H9 (cell line): ENCODE data around the gene PPIL3. TPM values are rescaled to one million over a fixed set of nuclear protein-coding genes. Genes with fewer than 3 reads are reported as not detected.

ENCODE experiments used
- DNase-seq: peaks from one replicate; pipeline ENCODE4 v3.0.0-alpha.2; 2017
- H2AFZ ChIP-seq: one replicate; pipeline ENCODE4 v1.6.1; 2013; ENCODE audit warnings: mild to moderate bottlenecking, low read length, control low read depth, moderate library complexity
- H2AK5ac ChIP-seq: 2 replicates; pipeline ENCODE4 v1.6.1; 2013; ENCODE audit warnings: low read length, control low read depth, mixed read lengths; ENCODE audit not compliant: insufficient read length
- H2BK120ac ChIP-seq: one replicate; pipeline ENCODE4 v1.6.1; 2013; ENCODE audit warnings: low read depth, mild to moderate bottlenecking, low read length, control low read depth, inconsistent platforms; ENCODE audit not compliant: poor library complexity, severe bottlenecking
- H2BK12ac ChIP-seq: 2 replicates; pipeline ENCODE4 v1.6.1; 2013; ENCODE audit warnings: low read length, control low read depth, mixed read lengths, low read depth; ENCODE audit not compliant: insufficient read length
- H2BK15ac ChIP-seq: 2 replicates; pipeline ENCODE4 v1.6.1; 2013; ENCODE audit warnings: low read depth, low read length, control low read depth
- H2BK20ac ChIP-seq: one replicate; pipeline ENCODE4 v1.6.1; 2013; ENCODE audit warnings: low read depth, mild to moderate bottlenecking, low read length, control low read depth, inconsistent platforms; ENCODE audit not compliant: poor library complexity, severe bottlenecking
- H2BK5ac ChIP-seq: 2 replicates; pipeline ENCODE4 v1.6.1; 2013; ENCODE audit warnings: low read length, control low read depth, mixed read lengths; ENCODE audit not compliant: insufficient read length
- H3K14ac ChIP-seq: 2 replicates; pipeline ENCODE4 v1.6.1; 2013; ENCODE audit warnings: low read length, control low read depth; ENCODE audit not compliant: insufficient read depth
- H3K18ac ChIP-seq: 2 replicates; pipeline ENCODE4 v1.6.1; 2013; ENCODE audit warnings: low read depth, mild to moderate bottlenecking, mixed read lengths, low read length, control low read depth; ENCODE audit not compliant: insufficient read length
- H3K23ac ChIP-seq: 2 replicates; pipeline ENCODE4 v1.6.1; 2013; ENCODE audit warnings: low read length, control low read depth, mixed read lengths, low read depth; ENCODE audit not compliant: insufficient read length
- H3K23me2 ChIP-seq: 2 replicates; pipeline ENCODE4 v1.6.1; 2013; ENCODE audit warnings: low read depth, mild to moderate bottlenecking, mixed read lengths, low read length, control low read depth; ENCODE audit not compliant: insufficient read length, poor library complexity, severe bottlenecking
- H3K27ac ChIP-seq: 2 replicates; pipeline ENCODE4 v1.5.1; 2013; ENCODE audit warnings: low read length, control low read depth, mixed read lengths, low read depth; ENCODE audit not compliant: insufficient read length
- H3K27me3 ChIP-seq: 2 replicates; pipeline ENCODE4 v1.6.1; 2013; ENCODE audit warnings: low read length, control low read depth, inconsistent platforms; ENCODE audit not compliant: insufficient read depth
- H3K4ac ChIP-seq: 2 replicates; pipeline ENCODE4 v1.6.1; 2013; ENCODE audit warnings: low read depth, mild to moderate bottlenecking, control low read depth, inconsistent platforms, low read length, moderate library complexity
- H3K4me1 ChIP-seq: 2 replicates; pipeline ENCODE4 v1.6.1; 2013; ENCODE audit warnings: low read length, control low read depth, inconsistent platforms; ENCODE audit not compliant: insufficient read depth
- H3K4me2 ChIP-seq: 2 replicates; pipeline ENCODE4 v1.6.1; 2013; ENCODE audit warnings: low read length, control low read depth, mixed read lengths; ENCODE audit not compliant: insufficient read length, insufficient read depth
- H3K56ac ChIP-seq: 2 replicates; pipeline ENCODE4 v1.6.1; 2013; ENCODE audit warnings: low read depth, mild to moderate bottlenecking, mixed read lengths, low read length, control low read depth; ENCODE audit not compliant: insufficient read length
- H3K79me1 ChIP-seq: 2 replicates; pipeline ENCODE4 v1.6.1; 2013; ENCODE audit warnings: low read depth, mild to moderate bottlenecking, moderate library complexity, low read length, control low read depth, inconsistent platforms; ENCODE audit not compliant: insufficient read depth, poor library complexity, severe bottlenecking
- H3K79me2 ChIP-seq: 2 replicates; pipeline ENCODE4 v1.6.1; 2013; ENCODE audit warnings: low read length, control low read depth, inconsistent platforms; ENCODE audit not compliant: insufficient read depth
- H3K9ac ChIP-seq: 2 replicates; pipeline ENCODE4 v1.6.1; 2013; ENCODE audit warnings: low read length, control low read depth, mixed read lengths; ENCODE audit not compliant: insufficient read length; ENCODE audit errors: extremely low read depth
- H3K9me3 ChIP-seq: one replicate; pipeline ENCODE4 v1.6.1; 2013; ENCODE audit warnings: low read depth, low read length, inconsistent platforms; ENCODE audit not compliant: control insufficient read depth
- H3T11ph ChIP-seq: one replicate; pipeline ENCODE4 v1.6.1; 2013; ENCODE audit warnings: mild to moderate bottlenecking, low read length, control low read depth, inconsistent platforms
- H4K20me1 ChIP-seq: one replicate; pipeline ENCODE4 v1.6.1; 2013; ENCODE audit not compliant: control insufficient read depth, insufficient read length, insufficient read depth
- H4K5ac ChIP-seq: 2 replicates; pipeline ENCODE4 v1.6.1; 2013; ENCODE audit warnings: low read depth, mild to moderate bottlenecking, mixed read lengths, low read length, control low read depth; ENCODE audit not compliant: insufficient read length
- H4K8ac ChIP-seq: replicated peaks from 2 replicates; pipeline ENCODE4 v1.6.1; 2013; ENCODE audit warnings: low read length, control low read depth, mixed read lengths, low read depth; ENCODE audit not compliant: insufficient read length
- H4K91ac ChIP-seq: 2 replicates; pipeline ENCODE4 v1.6.1; 2013; ENCODE audit warnings: low read depth, mild to moderate bottlenecking, moderate library complexity, mixed read lengths, low read length, control low read depth; ENCODE audit not compliant: insufficient read length
- H3K27ac Mint-ChIP-seq, 3 experiments: 2 replicates in 2 of 3; 3 replicates in 1 of 3; pipeline ENCODE4 v1.8.0; 2020 to 2021; ENCODE audit warnings: mixed read lengths in 3 of 3, mild to moderate bottlenecking in 1 of 3, moderate library complexity in 1 of 3
- H3K27me3 Mint-ChIP-seq: 2 replicates; pipeline ENCODE4 v1.8.0; 2021; ENCODE audit warnings: low read depth, mild to moderate bottlenecking, moderate library complexity, mixed read lengths
- H3K36me3 Mint-ChIP-seq, 3 experiments: 2 replicates in 2 of 3; 3 replicates in 1 of 3; pipeline ENCODE4 v1.8.0; 2020 to 2021; ENCODE audit warnings: low read depth in 3 of 3, mixed read lengths in 3 of 3; ENCODE audit not compliant: insufficient read depth in 1 of 3
- H3K4me1 Mint-ChIP-seq, 2 experiments: 2 replicates each; pipeline ENCODE4 v1.8.0; 2020; ENCODE audit warnings: mixed read lengths in 2 of 2
- H3K4me3 Mint-ChIP-seq, 2 experiments: 2 replicates in 1 of 2; 3 replicates in 1 of 2; pipeline ENCODE4 v1.8.0; 2020 to 2021; ENCODE audit warnings: mild to moderate bottlenecking in 2 of 2, mixed read lengths in 2 of 2, moderate library complexity in 1 of 2
- H3K9me3 Mint-ChIP-seq, 2 experiments: 2 replicates in 1 of 2; 3 replicates in 1 of 2; pipeline ENCODE4 v1.8.0; 2020; ENCODE audit warnings: mild to moderate bottlenecking in 2 of 2, mixed read lengths in 2 of 2, moderate library complexity in 1 of 2
- CTCF ChIP-seq: fragments of 200-600 bp; sonication (generic); conservative IDR thresholded peaks from 3 replicates; pipeline ENCODE4 v1.8.0; 2021; ENCODE audit warnings: antibody characterized with exemption, mild to moderate bottlenecking
- WGBS: extraction: QIAGEN DNeasy Blood & Tissue Kit; methylation state at CpG from one replicate; pipeline ENCODE4 v1.1.7; 2013; ENCODE audit warnings: missing lambda C conversion rate, low lambda C conversion rate, mixed read lengths; ENCODE audit not compliant: insufficient read length; ENCODE audit errors: extremely low coverage; 5-methylcytosine and 5-hydroxymethylcytosine counted together
- total RNA-seq: library from RNA; stranded (reverse); gene quantifications from 2 replicates; pipeline ENCODE4 v1.2.1, GENCODE V29; 2021

The PPIL3 gene
- total RNA-seq, 1 experiment from 2014 or later: 63.4 TPM

- H2BK120ac ChIP-seq: no peak overlapping the region
- no peak overlapping the region for H3K4me2 ChIP-seq
- no peaks in the 10 kb centered on the region; the same call in 1 of the 2 replicates for H3K27me3 Mint-ChIP-seq
- H4K5ac ChIP-seq: no peak overlapping the region
- no peaks in the 10 kb centered on the region for H4K20me1 ChIP-seq
- no peak overlapping the region for H2BK20ac ChIP-seq
- H3T11ph ChIP-seq: no peak overlapping the region
- H2BK5ac ChIP-seq: no peak overlapping the region
- H3K56ac ChIP-seq: no peak overlapping the region
- peak overlapping the region in 1 of 3 experiments; percentile 46; a peak in 1 of 7 replicates for H3K27ac Mint-ChIP-seq
- no peak for TF ChIP-seq CTCF
- H3K9ac ChIP-seq: no peak overlapping the region
- H2AK5ac ChIP-seq: no peak overlapping the region
- H3K4me3 Mint-ChIP-seq: no peak overlapping the region
- no peak overlapping the region for H2AFZ ChIP-seq
- H3K79me2 ChIP-seq: no peaks in the 10 kb centered on the region
- H2BK15ac ChIP-seq: no peak overlapping the region
- H3K4me1 ChIP-seq: no peaks in the 10 kb centered on the region
- H3K9me3 ChIP-seq: no peaks in the 10 kb centered on the region
- H3K27ac ChIP-seq: no peak overlapping the region
- H3K9me3 Mint-ChIP-seq: no peaks in the 10 kb centered on the region
- H3K23ac ChIP-seq: no peak overlapping the region
- no peaks in the 10 kb centered on the region for H3K27me3 ChIP-seq
- H2BK12ac ChIP-seq: no peak overlapping the region
- H3K4me1 Mint-ChIP-seq: no peaks in the 10 kb centered on the region
- no peak overlapping the region for H4K91ac ChIP-seq
- DNase-seq: no peak
- H3K14ac ChIP-seq: no peak overlapping the region
- H3K18ac ChIP-seq: no peak overlapping the region
- H3K4ac ChIP-seq: no peak overlapping the region
- H3K23me2 ChIP-seq: no peaks in the 10 kb centered on the region
- no peaks in the 10 kb centered on the region for H3K79me1 ChIP-seq
- no CpG with 5 or more reads among the region's 6 CpGs for WGBS
- H3K36me3 Mint-ChIP-seq: peaks cover 33 to 59% (median 48%) of the 10 kb centered on the region in 3 experiments; a peak in 6 of 7 replicates
- no peak overlapping the region for H4K8ac ChIP-seq
Observed at GRCh38 chr2:200851398-200852248, 37.3 kb downstream of the PPIL3 start.
